Body of pancreas (tissue), 4 donors: ENCODE measurements around the gene MXD4.

Experiments used
- POLR2A ChIP-seq, 3 donors: fragments of 450-650 bp; IDR thresholded peaks; one replicate each; pipeline ENCODE4 v1.6.1; 2016; ENCODE audit warnings: antibody characterized with exemption in 3 of 3, mild to moderate bottlenecking in 2 of 3
- TF ChIP-seq, protein P1 (sequence below), 7 experiments: fragments of 450-650 bp in 4 of 7; fragments of 200-600 bp in 3 of 7; sonication (generic) in 3 of 7; IDR thresholded peaks; one replicate each; pipeline ENCODE4 v1.5.1; 2016 to 2019; ENCODE audit warnings: antibody characterized with exemption in 7 of 7

DNA sequence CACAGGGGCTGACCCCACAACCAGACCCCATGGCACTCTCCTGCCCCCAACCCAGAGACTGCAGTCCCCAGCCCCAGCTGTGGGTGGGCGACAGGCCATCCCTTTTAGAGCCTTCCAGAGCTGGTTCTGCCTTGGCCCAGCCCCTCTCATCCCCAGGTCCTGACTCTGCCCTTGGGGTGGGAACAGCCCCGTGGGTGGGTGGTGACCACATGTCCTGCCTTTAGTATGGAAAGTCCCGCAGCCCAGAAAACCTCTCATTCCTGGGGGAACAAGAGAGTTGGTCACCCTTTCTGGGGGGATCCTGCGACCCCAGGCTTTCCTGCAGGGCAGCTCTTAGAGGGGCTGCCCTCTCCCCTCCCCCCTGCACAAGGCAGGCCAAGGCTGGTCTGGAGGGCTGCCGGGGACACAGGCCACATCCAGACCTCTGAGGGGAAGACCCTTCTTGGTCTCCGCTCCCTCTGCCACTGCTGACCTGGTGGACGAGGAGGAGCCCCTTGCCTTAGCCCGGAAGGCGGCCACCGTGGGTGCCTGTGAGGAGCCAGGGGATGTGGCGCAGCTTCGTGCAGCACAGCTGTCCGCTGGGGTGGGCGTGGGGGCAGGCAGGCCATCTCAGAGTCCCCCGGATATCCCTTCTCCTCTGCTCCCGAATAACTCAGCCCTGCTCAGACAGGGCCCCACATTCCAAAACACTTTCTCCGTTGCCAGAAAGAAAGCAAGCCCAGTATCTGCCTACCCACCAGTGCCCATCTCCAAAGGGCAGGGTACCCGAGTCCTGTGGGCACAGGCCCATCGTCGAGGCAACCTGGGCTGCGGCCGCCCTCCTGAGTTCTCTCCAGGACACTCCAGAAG lies 6.7 kb upstream of the MXD4 start:
- no peak for TF ChIP-seq POLR2A (IDR thresholded peaks at IDR 0.05)
- TF ChIP-seq, protein P1, sequence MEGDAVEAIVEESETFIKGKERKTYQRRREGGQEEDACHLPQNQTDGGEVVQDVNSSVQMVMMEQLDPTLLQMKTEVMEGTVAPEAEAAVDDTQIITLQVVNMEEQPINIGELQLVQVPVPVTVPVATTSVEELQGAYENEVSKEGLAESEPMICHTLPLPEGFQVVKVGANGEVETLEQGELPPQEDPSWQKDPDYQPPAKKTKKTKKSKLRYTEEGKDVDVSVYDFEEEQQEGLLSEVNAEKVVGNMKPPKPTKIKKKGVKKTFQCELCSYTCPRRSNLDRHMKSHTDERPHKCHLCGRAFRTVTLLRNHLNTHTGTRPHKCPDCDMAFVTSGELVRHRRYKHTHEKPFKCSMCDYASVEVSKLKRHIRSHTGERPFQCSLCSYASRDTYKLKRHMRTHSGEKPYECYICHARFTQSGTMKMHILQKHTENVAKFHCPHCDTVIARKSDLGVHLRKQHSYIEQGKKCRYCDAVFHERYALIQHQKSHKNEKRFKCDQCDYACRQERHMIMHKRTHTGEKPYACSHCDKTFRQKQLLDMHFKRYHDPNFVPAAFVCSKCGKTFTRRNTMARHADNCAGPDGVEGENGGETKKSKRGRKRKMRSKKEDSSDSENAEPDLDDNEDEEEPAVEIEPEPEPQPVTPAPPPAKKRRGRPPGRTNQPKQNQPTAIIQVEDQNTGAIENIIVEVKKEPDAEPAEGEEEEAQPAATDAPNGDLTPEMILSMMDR (IDR thresholded peaks at IDR 0.05) = no peak
